ENCODE results near the gene VPS11.

- TF ChIP-seq, protein P1, sequence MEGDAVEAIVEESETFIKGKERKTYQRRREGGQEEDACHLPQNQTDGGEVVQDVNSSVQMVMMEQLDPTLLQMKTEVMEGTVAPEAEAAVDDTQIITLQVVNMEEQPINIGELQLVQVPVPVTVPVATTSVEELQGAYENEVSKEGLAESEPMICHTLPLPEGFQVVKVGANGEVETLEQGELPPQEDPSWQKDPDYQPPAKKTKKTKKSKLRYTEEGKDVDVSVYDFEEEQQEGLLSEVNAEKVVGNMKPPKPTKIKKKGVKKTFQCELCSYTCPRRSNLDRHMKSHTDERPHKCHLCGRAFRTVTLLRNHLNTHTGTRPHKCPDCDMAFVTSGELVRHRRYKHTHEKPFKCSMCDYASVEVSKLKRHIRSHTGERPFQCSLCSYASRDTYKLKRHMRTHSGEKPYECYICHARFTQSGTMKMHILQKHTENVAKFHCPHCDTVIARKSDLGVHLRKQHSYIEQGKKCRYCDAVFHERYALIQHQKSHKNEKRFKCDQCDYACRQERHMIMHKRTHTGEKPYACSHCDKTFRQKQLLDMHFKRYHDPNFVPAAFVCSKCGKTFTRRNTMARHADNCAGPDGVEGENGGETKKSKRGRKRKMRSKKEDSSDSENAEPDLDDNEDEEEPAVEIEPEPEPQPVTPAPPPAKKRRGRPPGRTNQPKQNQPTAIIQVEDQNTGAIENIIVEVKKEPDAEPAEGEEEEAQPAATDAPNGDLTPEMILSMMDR (IDR thresholded peaks at IDR 0.05; ENCODE audit: low read depth, low read length): no peak
- no peak for TF ChIP-seq EZH2phosphoT487 (IDR thresholded peaks at IDR 0.05; ENCODE audit: low read depth)
Measured at GRCh38 chr11:119062779-119063178, 4.8 kb upstream of the VPS11 start.

All from OCI-LY3 (cell line).